Ascending aorta (tissue), 2 donors: ENCODE results near the gene CCDC196. TPM values are rescaled to one million over a fixed set of nuclear protein-coding genes. Genes with fewer than 3 reads are reported as not detected.

Experiments
- DNase-seq, 2 donors: peaks; one replicate each; pipeline ENCODE4 v3.0.0-alpha.2; 2019; ENCODE audit warnings: low spot score in 2 of 2
- H3K27ac ChIP-seq, 2 donors: fragments of 200-600 bp; sonication (generic); one replicate each; pipeline ENCODE4 v1.5.1; 2016 to 2017; ENCODE audit warnings: mild to moderate bottlenecking in 1 of 2
- H3K27me3 ChIP-seq: fragments of 200-600 bp; sonication (generic); one replicate; pipeline ENCODE4 v1.5.1; 2017
- H3K36me3 ChIP-seq, 2 donors: fragments of 200-600 bp; sonication (generic); one replicate each; pipeline ENCODE4 v1.5.1; 2016
- H3K4me1 ChIP-seq, 2 donors: fragments of 200-600 bp; sonication (generic); one replicate each; pipeline ENCODE4 v1.5.1; 2016 to 2017; ENCODE audit warnings: mild to moderate bottlenecking in 1 of 2
- H3K4me3 ChIP-seq, 2 donors: fragments of 200-600 bp; sonication (generic); one replicate each; pipeline ENCODE4 v1.5.1; 2016 to 2017; ENCODE audit warnings: mild to moderate bottlenecking in 1 of 2
- H3K9me3 ChIP-seq, 2 donors: fragments of 200-600 bp; sonication (generic); one replicate each; pipeline ENCODE4 v1.5.1; 2016
- CTCF ChIP-seq, 3 experiments: fragments of 200-600 bp in 2 of 3; fragments of 450-650 bp in 1 of 3; sonication (generic) in 2 of 3; IDR thresholded peaks; one replicate each; pipeline ENCODE4 v1.5.1; 2016 to 2019; ENCODE audit warnings: antibody characterized with exemption in 3 of 3, mild to moderate bottlenecking in 1 of 3, moderate library complexity in 1 of 3
- intact Hi-C: fragments of 100-400 bp; cut with DNase I; formaldehyde crosslinking; loops from one replicate; pipeline ENCODE4 v1.15.1; 2023
- total RNA-seq: library from RNA; depleted of rRNA; stranded (reverse); fragments of >200 nt; gene quantifications from one replicate; pipeline ENCODE4 v1.1.0, GENCODE V29; 2016

The CCDC196 gene
- total RNA-seq, 1 donor from 2014 or later, result not detected

- Histone ChIP-seq H3K9me3 (no peaks in the 10 kb centered on the region), H3K36me3 (no peaks in the 10 kb centered on the region), H3K4me3 (no peak overlapping the region), H3K27ac (no peak overlapping the region), H3K4me1 (no peaks in the 10 kb centered on the region), H3K27me3 (no peaks in the 10 kb centered on the region)
- intact Hi-C loops, result no loop called here
- DNase-seq, result no peak
- no peak for TF ChIP-seq CTCF (IDR thresholded peaks at IDR 0.05)
Measured at GRCh38 chr14:66485029-66485428, 1.1 kb upstream of the CCDC196 start.

- intact Hi-C loops, result no loop called here
Measured at GRCh38 chr14:66487164-66487563, 993 bp downstream of the CCDC196 start.

DNA sequence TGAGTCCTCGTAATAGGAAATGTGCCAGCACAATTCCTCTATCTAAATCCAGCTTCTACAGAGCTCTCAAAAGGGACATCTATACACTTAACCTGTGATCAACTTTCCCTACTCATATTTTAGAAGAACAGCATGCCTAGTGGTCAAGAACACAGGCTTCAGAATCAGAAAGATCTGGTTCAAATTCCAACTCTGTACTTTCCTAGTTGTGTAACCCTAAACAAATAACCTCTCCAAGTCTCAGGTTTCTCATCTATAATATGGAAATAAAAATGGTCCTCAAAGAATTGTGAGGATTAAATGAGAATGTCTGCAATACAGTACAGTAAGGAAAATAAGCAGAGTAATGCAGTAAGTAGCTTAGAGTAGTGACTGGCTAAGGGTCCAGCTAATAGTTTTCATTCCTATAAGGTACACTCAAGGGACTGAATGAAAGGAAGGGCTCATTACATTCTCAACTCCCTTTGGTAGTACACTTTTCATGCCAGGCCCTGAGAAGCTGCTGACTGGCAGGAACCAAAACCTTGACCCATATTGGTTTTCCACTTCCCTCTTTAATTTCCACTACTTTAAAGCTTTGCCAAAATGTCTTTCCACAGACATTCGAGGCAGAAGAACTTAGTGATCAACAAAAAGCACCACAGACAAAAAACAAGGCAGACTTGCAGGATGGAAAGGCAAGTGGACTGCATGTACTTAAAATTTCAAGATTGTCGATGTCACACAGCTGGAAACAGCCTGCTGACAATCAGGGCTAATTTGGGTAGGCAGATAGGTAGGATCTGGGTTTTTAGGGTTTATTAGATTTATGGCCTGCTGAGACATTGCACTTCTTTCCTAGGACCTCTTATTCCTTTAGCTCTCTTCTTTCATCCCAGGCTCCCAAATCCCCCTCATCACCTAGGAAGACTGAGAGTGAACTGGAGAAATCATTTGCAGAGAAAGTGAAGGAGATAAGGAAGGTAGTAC is 4.3 kb downstream of the CCDC196 start:
- DNase-seq, result no peak
- no peaks in the 10 kb centered on the region for H3K9me3 ChIP-seq
- intact Hi-C loops, result no loop called here
- no peak for TF ChIP-seq CTCF (IDR thresholded peaks at IDR 0.05)
- no peak overlapping the region for H3K27ac ChIP-seq
- H3K27me3 ChIP-seq, result no peaks in the 10 kb centered on the region
- H3K4me3 ChIP-seq, result no peak overlapping the region
- no peaks in the 10 kb centered on the region for H3K4me1 ChIP-seq
- H3K36me3 ChIP-seq, result no peaks in the 10 kb centered on the region

More at GRCh38 chr14:66487164-66487563, 993 bp downstream of the CCDC196 start:
- Histone ChIP-seq H3K27ac (no peak overlapping the region), H3K4me3 (no peak overlapping the region), H3K27me3 (no peaks in the 10 kb centered on the region), H3K9me3 (no peaks in the 10 kb centered on the region), H3K36me3 (no peaks in the 10 kb centered on the region), H3K4me1 (no peaks in the 10 kb centered on the region)
- no peak for DNase-seq
- TF ChIP-seq CTCF (IDR thresholded peaks at IDR 0.05), result no peak

DNA sequence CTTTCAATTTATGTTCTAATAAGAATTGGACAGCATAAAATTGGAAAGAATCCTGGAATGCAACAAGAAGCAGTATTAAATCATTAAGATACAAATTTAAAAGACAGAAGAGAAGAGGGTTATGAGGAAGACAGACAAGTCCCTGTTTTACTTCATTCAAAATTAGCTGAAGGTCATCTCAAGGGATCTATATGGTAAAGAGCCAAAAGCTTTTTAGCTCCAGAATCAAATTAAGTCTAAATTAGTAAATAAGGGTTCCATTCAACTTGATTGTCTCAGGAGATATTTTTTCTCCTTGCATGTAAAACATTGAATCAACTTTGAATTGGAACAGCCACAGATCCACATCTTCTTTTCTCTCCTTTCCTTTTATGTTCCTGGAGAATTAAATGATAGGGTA is 7.6 kb downstream of the CCDC196 start:
- H3K9me3 ChIP-seq, result no peaks in the 10 kb centered on the region
- no peak for DNase-seq
- H3K4me1 ChIP-seq, result peaks cover 0 to 5% of the 10 kb centered on the region in 2 donors
- no peak for TF ChIP-seq CTCF (IDR thresholded peaks at IDR 0.05)
- no peak overlapping the region for H3K27ac ChIP-seq
- no peaks in the 10 kb centered on the region for H3K27me3 ChIP-seq
- H3K4me3 ChIP-seq, result no peak overlapping the region
- intact Hi-C loops, result no loop called here
- H3K36me3 ChIP-seq, result no peaks in the 10 kb centered on the region

GRCh38 chr14:66495218-66496098 is 9.3 kb downstream of the CCDC196 start:
- peak; percentile 30 to 81 (median 78) for TF ChIP-seq CTCF (IDR thresholded peaks at IDR 0.05)

More at GRCh38 chr14:66495218-66496098, 9.3 kb downstream of the CCDC196 start:
- Histone ChIP-seq H3K4me3 (peak overlapping the region in 1 of 2 donors; percentile 31), H3K27me3 (no peaks in the 10 kb centered on the region), H3K9me3 (no peaks in the 10 kb centered on the region), H3K4me1 (peaks cover 0 to 5% of the 10 kb centered on the region in 2 donors), H3K36me3 (no peaks in the 10 kb centered on the region), H3K27ac (no peak overlapping the region)
- peak in 1 of 2 donors; percentile 64 for DNase-seq
- intact Hi-C loops, result no loop called here
